Mucosa of stomach (tissue), 1 donor: ENCODE results near the gene CCDC142.

ENCODE experiments used
- H3K27me3 ChIP-seq: one replicate; pipeline ENCODE4 v1.7.0; 2013; ENCODE audit warnings: mild to moderate bottlenecking, low read length; ENCODE audit not compliant: control insufficient read depth, insufficient read depth
- H3K36me3 ChIP-seq: one replicate; pipeline ENCODE4 v1.7.0; 2013; ENCODE audit warnings: low read length; ENCODE audit not compliant: control insufficient read depth, insufficient read depth
- H3K4me1 ChIP-seq: one replicate; pipeline ENCODE4 v1.7.0; 2013; ENCODE audit warnings: mild to moderate bottlenecking, low read length; ENCODE audit not compliant: control insufficient read depth, insufficient read depth
- H3K4me3 ChIP-seq: one replicate; pipeline ENCODE4 v1.7.0; 2013; ENCODE audit warnings: low read length
- H3K9ac ChIP-seq: one replicate; pipeline ENCODE4 v1.7.0; 2013; ENCODE audit warnings: mild to moderate bottlenecking, low read length, moderate library complexity
- H3K9me3 ChIP-seq: one replicate; pipeline ENCODE4 v1.7.0; 2013; ENCODE audit warnings: mild to moderate bottlenecking, low read length, moderate library complexity; ENCODE audit not compliant: control insufficient read depth
- donor health status: Pancreatic carcinoma.

The CCDC142 gene

GRCh38 chr2:74482801-74483674 is at the start of gene CCDC142, which contains the start of gene TTC31:
Gene CCDC142, minus strand, starts transcription at chr2:74482998. Its CDS starts 161 bp downstream, at chr2:74482837.
Gene TTC31, plus strand, starts transcription at chr2:74483081. Its CDS starts 15 bp downstream, at chr2:74483096.
- no peaks in the 10 kb centered on the region for H3K36me3 ChIP-seq
- peak within 1 kb of the TSS; percentile 82 for H3K9ac ChIP-seq
- no peaks in the 10 kb centered on the region for H3K9me3 ChIP-seq
- H3K4me3 ChIP-seq, result peak within 1 kb of the TSS; percentile 96
- no peaks in the 10 kb centered on the region for H3K27me3 ChIP-seq
- H3K4me1 ChIP-seq, result peaks cover 20% of the 10 kb centered on the region

- Histone ChIP-seq H3K9ac (no peak overlapping the region), H3K4me1 (peaks cover 25% of the 10 kb centered on the region), H3K4me3 (no peak overlapping the region), H3K9me3 (no peaks in the 10 kb centered on the region), H3K36me3 (peaks cover 8% of the 10 kb centered on the region), H3K27me3 (no peaks in the 10 kb centered on the region)
These were observed 49.4 kb upstream of the CCDC142 start for GRCh38 chr2:74532222-74532621.

GRCh38 chr2:74531666-74532065 is 48.9 kb upstream of the CCDC142 start:
- H3K27me3 ChIP-seq, result no peaks in the 10 kb centered on the region
- no peak overlapping the region for H3K4me3 ChIP-seq
- no peak overlapping the region for H3K9ac ChIP-seq
- peaks cover 25% of the 10 kb centered on the region for H3K4me1 ChIP-seq
- no peaks in the 10 kb centered on the region for H3K9me3 ChIP-seq
- H3K36me3 ChIP-seq, result peaks cover 13% of the 10 kb centered on the region

- Histone ChIP-seq H3K9ac (peak overlapping the region; percentile 94), H3K4me3 (peak overlapping the region; percentile 64), H3K4me1 (peaks cover 27% of the 10 kb centered on the region), H3K36me3 (peaks cover 16% of the 10 kb centered on the region), H3K9me3 (no peaks in the 10 kb centered on the region), H3K27me3 (no peaks in the 10 kb centered on the region)
These were observed 47.7 kb upstream of the CCDC142 start for GRCh38 chr2:74530239-74531187.

- Histone ChIP-seq H3K36me3 (peaks cover 16% of the 10 kb centered on the region), H3K9me3 (no peaks in the 10 kb centered on the region), H3K4me3 (peak within 1 kb of the TSS; percentile 95), H3K4me1 (peaks cover 31% of the 10 kb centered on the region), H3K27me3 (no peaks in the 10 kb centered on the region), H3K9ac (peak within 1 kb of the TSS; percentile 94)
These were observed 46.8 kb upstream of the CCDC142 start, which contains the start of the genes AUP1 and HTRA2 for GRCh38 chr2:74529357-74530238. Gene AUP1, minus strand, starts transcription at chr2:74529706. Its CDS starts 77 bp downstream, at chr2:74529629. Gene HTRA2, plus strand, starts transcription at chr2:74529933. Its CDS starts 74 bp downstream, at chr2:74530007.

- Histone ChIP-seq H3K4me1 (peaks cover 31% of the 10 kb centered on the region), H3K9ac (peak overlapping the region; percentile 94), H3K27me3 (no peaks in the 10 kb centered on the region), H3K9me3 (no peaks in the 10 kb centered on the region), H3K4me3 (peak overlapping the region; percentile 95), H3K36me3 (peaks cover 16% of the 10 kb centered on the region)
These were observed 46.0 kb upstream of the CCDC142 start for GRCh38 chr2:74528600-74529356.

- peaks cover 31% of the 10 kb centered on the region for H3K4me1 ChIP-seq
- no peak overlapping the region for H3K9ac ChIP-seq
- no peaks in the 10 kb centered on the region for H3K27me3 ChIP-seq
- H3K36me3 ChIP-seq, result peaks cover 16% of the 10 kb centered on the region
- no peaks in the 10 kb centered on the region for H3K9me3 ChIP-seq
- no peak overlapping the region for H3K4me3 ChIP-seq
These were observed 44.9 kb upstream of the CCDC142 start for GRCh38 chr2:74527741-74528140.

- peaks cover 31% of the 10 kb centered on the region for H3K4me1 ChIP-seq
These were observed 43.9 kb upstream of the CCDC142 start for GRCh38 chr2:74526649-74527230.

GRCh38 chr2:74525717-74526648 is 43.2 kb upstream of the CCDC142 start, which contains the start of gene DQX1:
Gene DQX1, minus strand, starts transcription at chr2:74526231. Its CDS starts 502 bp downstream, at chr2:74525729.
- H3K27me3 ChIP-seq, result no peaks in the 10 kb centered on the region
- H3K4me3 ChIP-seq, result no peak within 1 kb of the TSS
- H3K36me3 ChIP-seq, result peaks cover 16% of the 10 kb centered on the region
- no peaks in the 10 kb centered on the region for H3K9me3 ChIP-seq
- H3K4me1 ChIP-seq, result peaks cover 25% of the 10 kb centered on the region
- peak within 1 kb of the TSS; percentile 51 for H3K9ac ChIP-seq

More at GRCh38 chr2:74526649-74527230, 43.9 kb upstream of the CCDC142 start:
- Histone ChIP-seq H3K27me3 (no peaks in the 10 kb centered on the region), H3K9me3 (no peaks in the 10 kb centered on the region), H3K9ac (no peak overlapping the region), H3K4me3 (no peak overlapping the region), H3K36me3 (peaks cover 16% of the 10 kb centered on the region)
